Astrocyte of the cerebellum (primary cell): ENCODE results near the gene RPS6KC1.
A peak's percentile ranks its signal among the peaks of the same experiment; 100 is the strongest.
"Not testable (repeated sequence)": the region's sequence is repeated elsewhere in the genome, so short reads cannot be mapped to it uniquely, and the experiment has no call there.

Experiments used
- DNase-seq: peaks from one replicate; pipeline ENCODE4 v3.0.0-alpha.2; 2011; ENCODE audit warnings: low read depth
- H3K4me3 ChIP-seq: 2 replicates; pipeline ENCODE4 v1.5.1; 2011; ENCODE audit warnings: mild to moderate bottlenecking, low read depth, low read length, moderate library complexity
- in situ Hi-C: cut with HindIII; loops from 2 replicates; pipeline ENCODE4 v1.10.0; 2017; ENCODE audit warnings: low sequenced_read_pairs
- TF ChIP-seq, protein P1 (sequence below): IDR thresholded peaks from 2 replicates; pipeline ENCODE4 v1.5.1; 2012; ENCODE audit warnings: low read length, low read depth, moderate library complexity, mild to moderate bottlenecking; ENCODE audit errors: missing control alignments

RPS6KC1 gene

DNA sequence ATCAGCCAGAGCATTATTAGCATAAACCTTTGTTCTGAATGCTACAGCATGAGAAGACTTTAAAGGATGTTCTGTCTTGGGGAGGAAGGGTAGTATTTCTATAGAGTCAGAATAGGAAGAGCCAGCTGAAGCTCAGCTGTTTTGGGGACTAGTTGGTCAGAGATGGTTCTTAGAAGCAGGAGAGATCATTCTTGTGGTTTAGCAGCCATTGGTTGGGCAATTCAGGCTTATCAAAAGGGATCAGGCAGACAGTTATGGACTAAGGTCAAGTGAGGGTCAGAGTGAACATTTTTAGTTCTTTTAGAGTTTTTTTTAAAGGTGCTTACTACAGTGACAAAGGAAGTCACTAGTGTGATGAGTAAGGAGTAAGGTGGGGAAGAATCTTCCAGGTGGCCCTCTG lies 245.5 kb downstream of the RPS6KC1 start:
- DNase-seq: no peak
- TF ChIP-seq, protein P1, sequence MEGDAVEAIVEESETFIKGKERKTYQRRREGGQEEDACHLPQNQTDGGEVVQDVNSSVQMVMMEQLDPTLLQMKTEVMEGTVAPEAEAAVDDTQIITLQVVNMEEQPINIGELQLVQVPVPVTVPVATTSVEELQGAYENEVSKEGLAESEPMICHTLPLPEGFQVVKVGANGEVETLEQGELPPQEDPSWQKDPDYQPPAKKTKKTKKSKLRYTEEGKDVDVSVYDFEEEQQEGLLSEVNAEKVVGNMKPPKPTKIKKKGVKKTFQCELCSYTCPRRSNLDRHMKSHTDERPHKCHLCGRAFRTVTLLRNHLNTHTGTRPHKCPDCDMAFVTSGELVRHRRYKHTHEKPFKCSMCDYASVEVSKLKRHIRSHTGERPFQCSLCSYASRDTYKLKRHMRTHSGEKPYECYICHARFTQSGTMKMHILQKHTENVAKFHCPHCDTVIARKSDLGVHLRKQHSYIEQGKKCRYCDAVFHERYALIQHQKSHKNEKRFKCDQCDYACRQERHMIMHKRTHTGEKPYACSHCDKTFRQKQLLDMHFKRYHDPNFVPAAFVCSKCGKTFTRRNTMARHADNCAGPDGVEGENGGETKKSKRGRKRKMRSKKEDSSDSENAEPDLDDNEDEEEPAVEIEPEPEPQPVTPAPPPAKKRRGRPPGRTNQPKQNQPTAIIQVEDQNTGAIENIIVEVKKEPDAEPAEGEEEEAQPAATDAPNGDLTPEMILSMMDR: no peak

DNA sequence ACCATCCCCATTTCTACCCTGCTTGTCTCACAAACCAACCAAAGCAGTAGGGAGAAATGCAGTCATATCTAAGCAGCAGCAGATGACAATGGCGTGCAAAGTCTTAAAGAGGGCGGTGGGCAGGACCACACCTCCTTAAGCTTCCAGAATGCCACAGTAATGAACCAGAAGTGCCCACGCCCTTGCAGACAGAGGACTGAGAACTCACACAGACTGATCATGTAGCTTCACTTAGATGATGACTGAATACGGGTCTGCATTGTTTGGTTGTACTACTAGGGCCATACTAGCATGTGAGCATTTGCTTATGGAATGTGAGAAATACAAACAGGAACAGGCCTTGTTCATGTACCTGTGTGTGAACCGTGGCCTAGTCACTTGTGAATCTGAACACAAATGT lies 246.0 kb downstream of the RPS6KC1 start:
- H3K4me3 ChIP-seq: no peak overlapping the region
- DNase-seq: no peak
- TF ChIP-seq, protein P1: no peak
- in situ Hi-C loops: no loop called here

More for the DNA sequence above, 245.5 kb downstream of the RPS6KC1 start:
- H3K4me3 ChIP-seq: no peak overlapping the region
- in situ Hi-C loops: no loop called here

DNA sequence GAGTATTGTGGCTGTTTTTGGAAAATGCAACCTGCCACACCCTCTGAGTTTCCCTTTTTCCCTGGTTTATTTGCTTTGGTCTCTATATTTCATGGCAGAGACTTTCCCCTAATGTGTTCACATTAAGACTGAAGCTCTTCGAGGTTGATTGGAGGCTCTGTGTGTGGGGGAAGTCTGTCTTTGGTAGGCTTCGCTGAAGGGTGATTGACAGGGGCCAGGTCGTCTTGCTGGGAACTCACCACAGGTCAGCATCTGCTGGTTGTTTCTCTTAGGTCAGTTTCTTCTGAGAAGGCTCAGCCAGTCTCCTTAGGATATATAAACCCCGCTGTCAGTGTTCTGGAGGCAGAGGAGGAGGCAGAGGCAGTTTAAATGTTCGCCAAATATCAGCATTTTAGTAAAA lies 249.4 kb downstream of the RPS6KC1 start:
- DNase-seq: no peak
- in situ Hi-C loops: no loop called here
- TF ChIP-seq, protein P1: no peak
- H3K4me3 ChIP-seq: no peak overlapping the region

DNA sequence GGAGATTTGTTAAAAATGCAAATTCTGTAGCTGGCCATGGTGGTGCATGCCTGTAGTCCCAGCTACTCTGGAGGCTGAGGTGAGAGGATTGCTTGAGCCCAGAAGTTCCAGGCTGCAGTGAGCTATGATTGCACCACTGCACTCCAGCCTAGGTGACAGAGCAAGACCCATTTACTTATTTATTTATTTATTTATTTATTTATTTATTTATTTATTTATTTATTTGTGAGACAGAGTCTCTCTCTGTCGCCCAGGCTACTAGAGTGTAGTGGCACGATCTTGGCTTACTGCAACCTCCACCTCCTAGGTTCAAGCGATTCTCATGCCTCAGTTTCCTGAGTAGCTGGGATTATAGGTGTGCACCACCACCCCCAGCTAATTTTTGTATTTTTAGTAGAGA lies 250.5 kb downstream of the RPS6KC1 start:
- H3K4me3 ChIP-seq, DNase-seq, in situ Hi-C loops: not testable (repeated sequence)

DNA sequence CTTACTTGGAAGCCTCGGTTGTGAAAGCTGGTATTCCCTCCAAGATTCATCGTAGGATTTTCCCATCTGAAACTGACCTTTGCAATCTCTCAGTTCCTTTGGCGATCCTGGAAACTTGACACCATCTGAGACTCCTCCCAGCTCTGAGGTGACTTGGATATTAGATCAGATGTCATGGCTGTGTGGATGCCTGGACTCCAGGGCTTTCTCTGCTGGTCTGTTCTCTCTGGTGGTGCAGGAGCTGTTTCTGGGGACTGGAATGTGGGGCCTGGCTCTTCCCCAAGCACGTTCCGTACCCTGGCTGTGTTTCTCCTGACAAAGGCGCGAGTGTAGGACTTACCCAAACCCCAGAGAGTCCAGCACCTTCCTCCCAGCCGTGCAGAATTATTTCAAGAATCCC lies 252.2 kb downstream of the RPS6KC1 start:
- in situ Hi-C loops: no loop called here
- H3K4me3 ChIP-seq: no peak overlapping the region
- TF ChIP-seq, protein P1: no peak
- DNase-seq: peak; percentile 36

DNA sequence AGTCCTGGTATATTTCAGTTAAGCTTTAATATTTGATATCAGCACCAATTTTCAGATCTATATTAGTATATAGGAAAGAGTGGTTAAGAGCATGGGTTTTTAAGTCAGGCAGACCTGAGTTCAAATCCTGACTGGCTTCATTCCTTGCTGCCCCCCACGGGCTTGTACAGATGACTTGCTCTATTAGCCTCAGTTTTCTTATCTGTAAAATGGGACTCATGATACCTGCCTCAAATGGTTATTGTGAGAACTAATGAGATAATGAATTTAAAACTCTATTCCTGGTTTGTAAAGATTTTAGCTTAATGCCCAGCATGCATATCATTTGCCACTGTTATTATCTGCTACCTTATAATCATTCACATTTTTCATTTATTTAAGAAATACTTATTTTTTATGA lies 264.5 kb downstream of the RPS6KC1 start:
- TF ChIP-seq, protein P1: no peak
- in situ Hi-C loops: no loop called here
- no peak for DNase-seq
- H3K4me3 ChIP-seq: no peak overlapping the region

DNA sequence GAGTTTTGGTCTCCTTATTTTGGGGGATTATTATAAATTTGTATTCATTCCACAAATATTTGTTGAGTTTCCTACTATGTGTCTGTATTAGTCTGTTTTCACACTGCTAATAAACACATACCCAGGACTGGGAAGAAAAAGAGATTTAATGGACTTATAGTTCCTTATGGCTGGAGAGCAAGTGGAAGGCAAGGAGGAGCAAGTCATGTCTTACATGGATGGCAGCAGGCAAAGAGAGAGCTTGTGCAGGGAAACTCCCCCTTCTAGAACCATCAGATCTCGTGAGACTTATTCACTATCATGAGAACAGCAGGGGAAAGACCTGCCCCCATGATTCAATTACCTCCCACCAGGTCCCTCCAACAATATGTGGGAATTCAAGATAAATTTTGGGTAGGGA lies 267.4 kb downstream of the RPS6KC1 start:
- in situ Hi-C loops, DNase-seq, H3K4me3 ChIP-seq: not testable (repeated sequence)

DNA sequence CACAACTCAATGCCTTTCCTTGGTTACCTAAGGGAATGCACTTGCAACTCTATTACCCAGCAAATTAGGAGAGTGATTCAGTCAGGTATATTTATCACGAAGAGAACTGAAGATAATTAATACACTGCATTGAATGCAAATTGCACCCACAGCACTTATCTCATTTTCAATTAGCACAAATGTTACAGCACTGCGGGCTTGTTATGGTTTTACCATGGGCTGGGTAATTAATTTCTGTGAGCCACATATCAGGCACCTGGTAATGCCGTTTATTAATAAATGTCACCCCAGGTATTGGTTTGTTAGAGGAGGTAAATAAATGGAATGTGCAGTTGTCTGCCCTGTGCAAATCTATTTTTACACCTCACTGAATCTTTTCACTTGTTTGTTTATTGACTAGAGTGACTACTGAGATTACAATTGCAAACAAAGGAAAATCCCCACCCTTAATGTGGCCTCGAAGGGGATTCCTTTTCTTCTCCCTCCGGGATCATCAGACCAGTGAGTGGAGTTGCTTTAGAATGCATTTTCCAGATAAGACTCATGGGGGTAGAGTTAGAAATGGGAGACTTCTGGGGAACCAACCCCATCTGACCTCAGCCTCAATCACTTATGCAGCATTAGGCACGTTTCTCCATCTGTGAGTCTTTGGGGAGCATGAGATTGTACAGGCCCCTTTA lies 269.3 kb downstream of the RPS6KC1 start:
- TF ChIP-seq, protein P1: no peak

More for the DNA sequence above, 269.3 kb downstream of the RPS6KC1 start:
- no peak overlapping the region for H3K4me3 ChIP-seq
- in situ Hi-C loops: no loop called here
- no peak for DNase-seq
